COLO829 (cell line): ENCODE results near the gene ABLIM3.

ENCODE experiments used
- DNase-seq: peaks from one replicate; pipeline ENCODE4 v3.0.0; 2012; ENCODE audit warnings: low spot score

ABLIM3 gene

GRCh38 chr5:149282027-149282965 lies 141.0 kb downstream of the ABLIM3 start:
- DNase-seq = no peak

GRCh38 chr5:149282966-149283332 lies 141.7 kb downstream of the ABLIM3 start:
- no peak for DNase-seq

- no peak for DNase-seq
Measured at GRCh38 chr5:149283626-149284480, 142.6 kb downstream of the ABLIM3 start.

GRCh38 chr5:149284501-149284900 lies 143.2 kb downstream of the ABLIM3 start:
- no peak for DNase-seq

- DNase-seq = no peak
Measured at GRCh38 chr5:149285153-149285552, 143.9 kb downstream of the ABLIM3 start.

GRCh38 chr5:149288436-149288835 lies 147.1 kb downstream of the ABLIM3 start:
- no peak for DNase-seq

- DNase-seq = no peak
Measured at GRCh38 chr5:149289301-149289700, 148.0 kb downstream of the ABLIM3 start.

- DNase-seq = no peak
Measured at GRCh38 chr5:149294872-149295829, 153.9 kb downstream of the ABLIM3 start.

- DNase-seq = no peak
Measured at GRCh38 chr5:149297340-149298025, 156.2 kb downstream of the ABLIM3 start.

GRCh38 chr5:149298163-149298562 lies 156.9 kb downstream of the ABLIM3 start:
- peak; percentile 12 for DNase-seq

GRCh38 chr5:149298842-149299404 lies 157.6 kb downstream of the ABLIM3 start:
- DNase-seq = no peak

- DNase-seq = no peak
Measured at GRCh38 chr5:149299451-149300054, 158.3 kb downstream of the ABLIM3 start.

GRCh38 chr5:149300441-149300840 lies 159.1 kb downstream of the ABLIM3 start:
- DNase-seq = no peak

GRCh38 chr5:149301049-149301743 lies 159.9 kb downstream of the ABLIM3 start:
- DNase-seq = no peak

- no peak for DNase-seq
Measured at GRCh38 chr5:149301744-149302380, 160.6 kb downstream of the ABLIM3 start.

- no peak for DNase-seq
Measured at GRCh38 chr5:149302641-149303040, 161.3 kb downstream of the ABLIM3 start.

GRCh38 chr5:149303210-149303609 lies 161.9 kb downstream of the ABLIM3 start:
- no peak for DNase-seq

GRCh38 chr5:149304195-149305078 lies 163.1 kb downstream of the ABLIM3 start:
- no peak for DNase-seq
